Spleen (tissue), 7 donors: ENCODE measurements around the gene RING1.

Experiments
- POLR2A ChIP-seq, 3 donors: fragments of 450-650 bp; IDR thresholded peaks; one replicate each; pipeline ENCODE4 v1.5.1; 2017; ENCODE audit warnings: antibody characterized with exemption in 3 of 3, mild to moderate bottlenecking in 1 of 3
- POLR2AphosphoS5 ChIP-seq, 3 donors: sonication (generic); formaldehyde crosslinking; IDR thresholded peaks; one replicate each; pipeline ENCODE4 v1.5.1; 2017; ENCODE audit warnings: antibody characterized with exemption in 3 of 3
- TF ChIP-seq, protein P1 (sequence below), 11 experiments: fragments of 200-600 bp in 7 of 11; fragments of 450-650 bp in 4 of 11; sonication (generic) in 4 of 11; IDR thresholded peaks in 8 of 11; conservative IDR thresholded peaks in 3 of 11; 1 replicate in 7 of 11; 2 replicates in 4 of 11; pipeline versions ENCODE4 v1.4.0 to v1.8.0; 2016 to 2021; ENCODE audit warnings: antibody characterized with exemption in 11 of 11, inconsistent platforms in 4 of 11, mild to moderate bottlenecking in 1 of 11
- donor health status: DM: no; HTN: no; CAD: no; lungs with moderate emphysema.
- donor health status: DM: no; HTN: no; CAD: no.
- donor health status: DM: no; HTN: no; CAD: no.

GRCh38 chr6:33189625-33190448 is 18.5 kb upstream of the RING1 start:
- TF ChIP-seq, protein P1, sequence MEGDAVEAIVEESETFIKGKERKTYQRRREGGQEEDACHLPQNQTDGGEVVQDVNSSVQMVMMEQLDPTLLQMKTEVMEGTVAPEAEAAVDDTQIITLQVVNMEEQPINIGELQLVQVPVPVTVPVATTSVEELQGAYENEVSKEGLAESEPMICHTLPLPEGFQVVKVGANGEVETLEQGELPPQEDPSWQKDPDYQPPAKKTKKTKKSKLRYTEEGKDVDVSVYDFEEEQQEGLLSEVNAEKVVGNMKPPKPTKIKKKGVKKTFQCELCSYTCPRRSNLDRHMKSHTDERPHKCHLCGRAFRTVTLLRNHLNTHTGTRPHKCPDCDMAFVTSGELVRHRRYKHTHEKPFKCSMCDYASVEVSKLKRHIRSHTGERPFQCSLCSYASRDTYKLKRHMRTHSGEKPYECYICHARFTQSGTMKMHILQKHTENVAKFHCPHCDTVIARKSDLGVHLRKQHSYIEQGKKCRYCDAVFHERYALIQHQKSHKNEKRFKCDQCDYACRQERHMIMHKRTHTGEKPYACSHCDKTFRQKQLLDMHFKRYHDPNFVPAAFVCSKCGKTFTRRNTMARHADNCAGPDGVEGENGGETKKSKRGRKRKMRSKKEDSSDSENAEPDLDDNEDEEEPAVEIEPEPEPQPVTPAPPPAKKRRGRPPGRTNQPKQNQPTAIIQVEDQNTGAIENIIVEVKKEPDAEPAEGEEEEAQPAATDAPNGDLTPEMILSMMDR (IDR thresholded peaks at IDR 0.05 in 8 of 11, conservative IDR thresholded peaks at IDR 0.05 in 3 of 11), result no peak
- TF ChIP-seq POLR2AphosphoS5 (IDR thresholded peaks at IDR 0.05) (no peak), POLR2A (IDR thresholded peaks at IDR 0.05) (no peak)
